Effector memory CD8-positive, alpha-beta T cell (primary cell): Measurements from ENCODE around the gene OPA3.
"Not testable (repeated sequence)": the region's sequence is repeated elsewhere in the genome, so short reads cannot be mapped to it uniquely, and the experiment has no call there.

Source experiments
- ATAC-seq: fragments of 150-1000 bp; cut with Tn5 transposase; replicated peaks from 2 replicates; pipeline ENCODE4 v1.10.0; 2021; ENCODE audit warnings: mild to moderate bottlenecking, moderate library complexity
- DNase-seq, 3 experiments: peaks; one replicate each; pipeline ENCODE4 v3.0.0; 2021
- H3K27ac Mint-ChIP-seq, 2 donors: one replicate each; pipeline ENCODE4 v1.8.0; 2022; ENCODE audit warnings: mild to moderate bottlenecking in 2 of 2, mixed read lengths in 2 of 2, moderate library complexity in 2 of 2
- H3K27me3 Mint-ChIP-seq, 2 donors: one replicate each; pipeline ENCODE4 v1.8.0; 2022; ENCODE audit warnings: mixed read lengths in 2 of 2
- H3K36me3 Mint-ChIP-seq: one replicate; pipeline ENCODE4 v1.8.0; 2022; ENCODE audit warnings: mild to moderate bottlenecking, moderate library complexity, mixed read lengths; ENCODE audit not compliant: insufficient read depth
- H3K4me1 Mint-ChIP-seq, 2 donors: one replicate each; pipeline ENCODE4 v1.8.0; 2022; ENCODE audit warnings: low read depth in 2 of 2, mixed read lengths in 2 of 2
- H3K4me3 Mint-ChIP-seq, 2 donors: one replicate each; pipeline ENCODE4 v1.8.0; 2022; ENCODE audit warnings: mild to moderate bottlenecking in 2 of 2, mixed read lengths in 2 of 2, moderate library complexity in 2 of 2
- H3K9me3 Mint-ChIP-seq, 2 donors: one replicate each; pipeline ENCODE4 v1.8.0; 2022; ENCODE audit warnings: mixed read lengths in 2 of 2
- total RNA-seq, 9 experiments: gene quantifications; one replicate each; lab custom pipeline; 2026; lab: John Stamatoyannopoulos, UW

The OPA3 gene
- total RNA-seq: 16.9 to 40.2 (median 26.7) reads per million in 9 experiments

GRCh38 chr19:45584332-45585157, at the start of gene OPA3:
Gene OPA3 (minus strand): TSS chr19:45584802. CDS start chr19:45584764, 38 bp downstream.
- Mint-ChIP-seq H3K9me3 (no peaks in the 10 kb centered on the region), H3K27ac (peak within 1 kb of the TSS; percentile 93 to 96), H3K4me3 (peak within 1 kb of the TSS; percentile 90 to 92), H3K36me3 (peaks cover 21% of the 10 kb centered on the region), H3K4me1 (peaks cover 19% of the 10 kb centered on the region in 2 donors), H3K27me3 (peaks cover under 1 to 3% of the 10 kb centered on the region in 2 donors)
- peak; percentile 83 for ATAC-seq
- DNase-seq: peak; percentile 98 to 99 (median 98)

- H3K4me3 Mint-ChIP-seq: no peak overlapping the region
- no peaks in the 10 kb centered on the region for H3K9me3 Mint-ChIP-seq
- H3K4me1 Mint-ChIP-seq: no peaks in the 10 kb centered on the region
- no peaks in the 10 kb centered on the region for H3K27me3 Mint-ChIP-seq
- ATAC-seq: no peak
- H3K36me3 Mint-ChIP-seq: peaks cover 32% of the 10 kb centered on the region
- DNase-seq: peak in 1 of 3 experiments; percentile 16
- H3K27ac Mint-ChIP-seq: no peak overlapping the region
Measured at GRCh38 chr19:45632468-45633196, 48.0 kb upstream of the OPA3 start.

GRCh38 chr19:45630463-45630862, 45.9 kb upstream of the OPA3 start:
- no peaks in the 10 kb centered on the region for H3K27me3 Mint-ChIP-seq
- no peak for DNase-seq
- peaks cover 51% of the 10 kb centered on the region for H3K36me3 Mint-ChIP-seq
- H3K4me3 Mint-ChIP-seq: no peak overlapping the region
- no peak for ATAC-seq
- peaks cover 0 to 2% of the 10 kb centered on the region in 2 donors for H3K4me1 Mint-ChIP-seq
- no peak overlapping the region for H3K27ac Mint-ChIP-seq
- H3K9me3 Mint-ChIP-seq: no peaks in the 10 kb centered on the region

- Mint-ChIP-seq H3K27ac (no peak overlapping the region), H3K4me3 (no peak overlapping the region), H3K4me1 (peaks cover 0 to 3% of the 10 kb centered on the region in 2 donors), H3K27me3 (no peaks in the 10 kb centered on the region), H3K36me3 (peaks cover 52% of the 10 kb centered on the region), H3K9me3 (no peaks in the 10 kb centered on the region)
- no peak for DNase-seq
- no peak for ATAC-seq
Measured at GRCh38 chr19:45629704-45630103, 45.1 kb upstream of the OPA3 start.

DNA sequence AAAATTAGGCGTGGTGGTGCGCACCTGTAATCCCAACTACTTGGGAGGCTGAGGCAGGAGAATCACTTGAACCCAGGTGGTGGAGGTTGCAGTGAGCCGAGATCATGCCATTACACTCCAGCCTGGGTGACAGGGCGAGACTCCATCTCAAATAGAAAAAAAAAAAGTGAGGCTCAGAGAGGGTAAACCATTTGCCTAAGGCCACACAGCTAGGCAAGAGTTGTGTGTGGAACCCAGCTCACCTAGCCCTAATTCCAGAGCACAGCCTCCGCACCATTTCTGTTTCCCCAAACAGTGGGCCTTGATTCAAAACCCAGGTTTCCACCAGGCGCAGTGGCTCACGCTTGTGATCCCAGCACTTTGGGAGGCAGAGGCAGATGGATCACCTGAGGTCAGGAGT, 43.6 kb upstream of the OPA3 start:
- H3K27ac Mint-ChIP-seq, H3K9me3 Mint-ChIP-seq, H3K4me1 Mint-ChIP-seq, H3K27me3 Mint-ChIP-seq, H3K4me3 Mint-ChIP-seq, DNase-seq, ATAC-seq: not testable (repeated sequence)
- peaks cover 55% of the 10 kb centered on the region for H3K36me3 Mint-ChIP-seq

- DNase-seq (no peak), ATAC-seq (no peak)
- Mint-ChIP-seq H3K27ac (peak overlapping the region in 1 of 2 donors; percentile 0), H3K27me3 (no peaks in the 10 kb centered on the region), H3K36me3 (peaks cover 66% of the 10 kb centered on the region), H3K4me3 (no peak overlapping the region), H3K9me3 (no peaks in the 10 kb centered on the region), H3K4me1 (peaks cover 0 to 9% of the 10 kb centered on the region in 2 donors)
Measured at GRCh38 chr19:45623984-45624383, 39.4 kb upstream of the OPA3 start.

- ATAC-seq: no peak
- peaks cover 0 to 9% of the 10 kb centered on the region in 2 donors for H3K4me1 Mint-ChIP-seq
- no peaks in the 10 kb centered on the region for H3K9me3 Mint-ChIP-seq
- peaks cover 58% of the 10 kb centered on the region for H3K36me3 Mint-ChIP-seq
- DNase-seq: no peak
- H3K27ac Mint-ChIP-seq: no peak overlapping the region
- no peaks in the 10 kb centered on the region for H3K27me3 Mint-ChIP-seq
- H3K4me3 Mint-ChIP-seq: no peak overlapping the region
Measured at GRCh38 chr19:45621976-45622503, 37.4 kb upstream of the OPA3 start.

GRCh38 chr19:45621389-45621788, 36.8 kb upstream of the OPA3 start:
- H3K27me3 Mint-ChIP-seq: no peaks in the 10 kb centered on the region
- H3K9me3 Mint-ChIP-seq: no peaks in the 10 kb centered on the region
- peaks cover 0 to 9% of the 10 kb centered on the region in 2 donors for H3K4me1 Mint-ChIP-seq

DNA sequence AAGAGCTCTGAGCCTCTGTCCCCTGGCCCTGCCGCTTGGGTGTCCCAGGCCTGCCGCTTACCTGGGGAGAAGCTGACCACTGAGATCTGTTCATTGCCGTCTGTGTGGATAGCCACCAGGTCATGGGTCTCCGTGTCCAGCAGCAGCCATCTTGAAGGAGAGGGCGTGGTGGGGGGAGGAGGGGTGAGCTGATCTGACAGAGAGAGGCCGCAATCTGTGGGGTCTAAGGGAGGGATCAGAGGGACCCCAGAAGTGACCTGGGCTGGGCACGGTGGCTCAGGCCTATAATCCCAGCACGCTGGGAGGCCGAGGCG, 32.1 kb upstream of the OPA3 start:
- peaks cover 16% of the 10 kb centered on the region in 2 donors for H3K4me1 Mint-ChIP-seq
- no peak overlapping the region for H3K27ac Mint-ChIP-seq
- no peaks in the 10 kb centered on the region for H3K27me3 Mint-ChIP-seq
- peaks cover 61% of the 10 kb centered on the region for H3K36me3 Mint-ChIP-seq
- ATAC-seq (no peak), DNase-seq (no peak)
- no peaks in the 10 kb centered on the region for H3K9me3 Mint-ChIP-seq
- H3K4me3 Mint-ChIP-seq: no peak overlapping the region

More at GRCh38 chr19:45621389-45621788, 36.8 kb upstream of the OPA3 start:
- Mint-ChIP-seq H3K36me3 (peaks cover 54% of the 10 kb centered on the region), H3K4me3 (no peak overlapping the region), H3K27ac (peak overlapping the region; percentile 33 to 65)
- no peak for DNase-seq
- no peak for ATAC-seq

DNA sequence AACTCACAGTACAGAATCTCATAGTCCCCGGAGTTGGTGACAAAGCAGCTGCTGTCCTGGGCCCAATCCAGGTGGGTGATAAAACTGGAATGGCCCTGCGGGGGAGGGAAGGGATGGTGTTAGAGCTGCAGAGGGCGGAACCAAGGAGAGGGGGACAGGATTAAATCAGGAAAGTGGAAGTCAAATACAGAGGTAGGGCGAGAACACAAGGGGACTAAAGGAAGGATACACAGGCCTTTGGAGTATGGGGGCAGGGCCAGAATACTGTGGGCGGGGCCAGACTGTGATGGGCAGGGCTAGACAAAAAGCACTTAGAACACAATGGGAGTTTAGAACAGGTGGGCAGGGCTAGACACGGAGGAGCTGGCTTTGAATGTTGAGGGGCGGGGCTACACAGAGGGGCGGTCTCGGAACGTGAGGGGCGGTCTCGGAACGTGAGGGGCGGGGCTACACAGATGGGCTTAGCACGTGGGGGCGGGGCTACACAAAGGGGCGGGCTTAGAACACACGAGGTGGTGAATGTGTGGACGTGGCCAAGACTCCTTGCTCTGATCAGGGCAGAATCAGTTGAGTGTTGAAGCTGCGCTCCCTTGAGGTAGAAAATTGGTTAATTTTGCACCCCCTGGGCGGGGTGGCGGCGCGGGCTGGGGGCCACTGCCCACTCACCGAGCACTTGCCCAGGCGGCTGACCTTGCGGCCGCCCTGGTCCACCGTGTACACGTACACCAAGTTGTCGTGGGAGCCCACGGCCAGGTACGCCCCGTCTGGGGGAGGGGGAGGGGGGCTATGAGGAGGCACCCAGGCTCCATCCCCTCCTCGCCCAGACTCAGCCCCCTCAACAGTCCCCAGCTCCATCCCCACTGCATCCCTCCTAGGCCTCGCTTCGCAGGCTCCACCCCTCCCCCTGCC, 31.4 kb upstream of the OPA3 start:
- no peaks in the 10 kb centered on the region for H3K27me3 Mint-ChIP-seq
- H3K4me3 Mint-ChIP-seq: no peak overlapping the region
- ATAC-seq (peak; percentile 91), DNase-seq (peak; percentile 74 to 80 (median 77))
- H3K27ac Mint-ChIP-seq: peak overlapping the region in 1 of 2 donors; percentile 86
- peaks cover 16% of the 10 kb centered on the region in 2 donors for H3K4me1 Mint-ChIP-seq
- peaks cover 63% of the 10 kb centered on the region for H3K36me3 Mint-ChIP-seq
- H3K9me3 Mint-ChIP-seq: no peaks in the 10 kb centered on the region

DNA sequence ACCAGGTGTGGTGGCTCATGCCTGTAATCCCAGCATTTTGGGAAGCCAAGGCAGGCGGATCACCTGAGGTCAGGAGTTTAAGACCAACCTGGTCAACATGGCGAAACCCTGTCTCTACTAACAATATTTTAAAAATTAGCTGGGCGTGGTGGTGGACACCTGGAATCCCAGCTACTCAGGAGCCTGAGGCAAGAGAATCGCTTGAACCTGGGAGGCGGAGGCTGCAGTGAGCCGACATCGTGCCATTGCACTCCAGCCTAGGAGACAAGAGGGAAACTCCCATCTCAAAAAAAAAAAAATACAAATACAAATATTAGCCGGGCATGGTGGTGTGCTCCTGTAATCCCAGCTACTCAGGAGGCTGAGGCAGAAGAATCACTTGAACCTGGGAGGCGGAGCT, 30.5 kb upstream of the OPA3 start:
- ATAC-seq, H3K9me3 Mint-ChIP-seq, DNase-seq, H3K27me3 Mint-ChIP-seq, H3K4me3 Mint-ChIP-seq: not testable (repeated sequence)
- Mint-ChIP-seq H3K4me1 (peaks cover 16% of the 10 kb centered on the region in 2 donors), H3K36me3 (peaks cover 60% of the 10 kb centered on the region), H3K27ac (peak overlapping the region in 1 of 2 donors; percentile 88)

- ATAC-seq (peak; percentile 71), DNase-seq (no peak)
- no peaks in the 10 kb centered on the region for H3K27me3 Mint-ChIP-seq
- peaks cover 16% of the 10 kb centered on the region in 2 donors for H3K4me1 Mint-ChIP-seq
- H3K27ac Mint-ChIP-seq: peak overlapping the region; percentile 88 to 91
- peak overlapping the region in 1 of 2 donors; percentile 7 for H3K4me3 Mint-ChIP-seq
- peaks cover 59% of the 10 kb centered on the region for H3K36me3 Mint-ChIP-seq
- H3K9me3 Mint-ChIP-seq: no peaks in the 10 kb centered on the region
Measured at GRCh38 chr19:45613926-45614725, 29.5 kb upstream of the OPA3 start.
